ENCODE results near the gene TMEM14A. TPM values are rescaled to one million over a fixed set of nuclear protein-coding genes. Genes with fewer than 3 reads are reported as not detected.

TMEM14A gene
- total and polyA plus RNA-seq, 2 of the 8 experiments (the other 6 are each of a cell fraction or from before 2014, with no cell fraction given): 11.1 to 11.2 TPM

- TF ChIP-seq CHD7 (IDR thresholded peaks at IDR 0.05; ENCODE audit: insufficient replicate concordance, low read length): no peak
- TF ChIP-seq JUND (IDR thresholded peaks at IDR 0.05; ENCODE audit: low read length): no peak
- TF ChIP-seq TAF7 (optimal IDR thresholded peaks at IDR 0.05; ENCODE audit: borderline replicate concordance, low read depth, low read length): no peak
- no peak for TF ChIP-seq TCF12 (IDR thresholded peaks at IDR 0.05; ENCODE audit: low read depth, low read length)
- TF ChIP-seq POU5F1 (IDR thresholded peaks at IDR 0.05; ENCODE audit: low read depth, low read length): no peak
These were observed 55.3 kb downstream of the TMEM14A start (continued) for GRCh38 chr6:52726193-52726542.
